Cardiac muscle cell (in vitro differentiated cells and primary cell): ENCODE results near the gene SPDYE16. TPM values are rescaled to one million over a fixed set of nuclear protein-coding genes. Genes with fewer than 3 reads are reported as not detected.

Experiments
- polyA plus RNA-seq: library from polyadenylated mRNA; unstranded; fragments of >200 nt; fragmentation: Nextera tagmentation; extraction: Ambion mirVana; gene quantifications from 2 replicates; pipeline ENCODE4 v1.2.1, GENCODE V29; 2016
- total RNA-seq: library from RNA; depleted of rRNA; stranded (reverse); fragments of >200 nt; gene quantifications from 2 replicates; pipeline ENCODE4 v1.2.3, GENCODE V29; 2016

SPDYE16 gene
- total and polyA plus RNA-seq, 2 experiments from 2014 or later: 0.81 to 1.1 TPM

Other genes with a start within 250 kb of the SPDYE16 start
- gene HSPB1, start 240.6 kb downstream of the SPDYE16 start, total RNA-seq: 1,267 and 1,807 TPM in 2 replicates
- 2,642 and 3,793 TPM in 2 replicates for gene HSPB1, start 240.6 kb downstream of the SPDYE16 start, polyA plus RNA-seq
- 90.5 and 97.9 TPM in 2 replicates for gene YWHAG, start 184.3 kb downstream of the SPDYE16 start, total RNA-seq
- 25.0 and 29.2 TPM in 2 replicates for gene YWHAG, start 184.3 kb downstream of the SPDYE16 start, polyA plus RNA-seq
- 17.3 and 33.5 TPM in 2 replicates for gene SSC4D, start 133.6 kb downstream of the SPDYE16 start, total RNA-seq
- gene SSC4D, start 133.6 kb downstream of the SPDYE16 start, polyA plus RNA-seq: 13.3 and 28.2 TPM in 2 replicates
- 0.32 and 0.77 TPM in 2 replicates for gene ZP3, start 118.3 kb downstream of the SPDYE16 start, total RNA-seq
- gene ZP3, start 118.3 kb downstream of the SPDYE16 start, polyA plus RNA-seq: 2.4 TPM in 1 of 2 replicates, not detected in the other
- gene DTX2, start 81.6 kb downstream of the SPDYE16 start, total RNA-seq: 21.5 and 25.9 TPM in 2 replicates
- gene DTX2, start 81.6 kb downstream of the SPDYE16 start, polyA plus RNA-seq: 17.0 and 21.2 TPM in 2 replicates
- 0.88 and 1.5 TPM in 2 replicates for gene UPK3B, start 32.7 kb downstream of the SPDYE16 start, total RNA-seq
- gene UPK3B, start 32.7 kb downstream of the SPDYE16 start, polyA plus RNA-seq: 0.42 and 0.78 TPM in 2 replicates
- 16.3 and 17.4 TPM in 2 replicates for gene POMZP3, start 84.0 kb upstream of the SPDYE16 start, total RNA-seq
- gene POMZP3, start 84.0 kb upstream of the SPDYE16 start, polyA plus RNA-seq: 11.3 and 20.7 TPM in 2 replicates